Lower leg skin (tissue), 4 donors: ENCODE data around the gene SLC6A13. TPM values are rescaled to one million over a fixed set of nuclear protein-coding genes. Genes with fewer than 3 reads are reported as not detected.

ENCODE experiments used
- DNase-seq, 2 donors: peaks; one replicate each; pipeline ENCODE4 v3.0.0-alpha.2; 2019; ENCODE audit warnings: low spot score in 2 of 2
- H3K4me3 ChIP-seq: fragments of 200-600 bp; sonication (generic); 2 replicates; pipeline ENCODE4 v1.5.1; 2017; ENCODE audit warnings: mild to moderate bottlenecking, low read depth; ENCODE audit not compliant: poor library complexity, severe bottlenecking
- POLR2A ChIP-seq, 2 donors: fragments of 450-650 bp; IDR thresholded peaks; one replicate each; pipeline ENCODE4 v1.6.1; 2016 to 2017; ENCODE audit warnings: antibody characterized with exemption in 2 of 2, mild to moderate bottlenecking in 1 of 2, moderate library complexity in 1 of 2
- WGBS, 2 donors: methylation state at CpG; one replicate each; pipeline ENCODE4 v1.1.5; 2018; 5-methylcytosine and 5-hydroxymethylcytosine counted together
- intact Hi-C: fragments of 100-400 bp; cut with DNase I; formaldehyde crosslinking; loops from one replicate; pipeline ENCODE4 v1.15.0; 2023; ENCODE audit warnings: low total_unique reads
- total RNA-seq, 4 donors: library from RNA; depleted of rRNA; stranded (reverse); fragments of >200 nt; gene quantifications; one replicate each; pipeline ENCODE4 v1.1.0, GENCODE V29; 2016
- TF ChIP-seq, protein P1 (sequence below), 3 donors: fragments of 450-650 bp; IDR thresholded peaks; one replicate each; pipeline ENCODE4 v1.5.1; 2016; ENCODE audit warnings: antibody characterized with exemption in 3 of 3, mild to moderate bottlenecking in 3 of 3, moderate library complexity in 2 of 3

Gene SLC6A13
- total RNA-seq, 4 donors from 2014 or later, result not detected

DNA sequence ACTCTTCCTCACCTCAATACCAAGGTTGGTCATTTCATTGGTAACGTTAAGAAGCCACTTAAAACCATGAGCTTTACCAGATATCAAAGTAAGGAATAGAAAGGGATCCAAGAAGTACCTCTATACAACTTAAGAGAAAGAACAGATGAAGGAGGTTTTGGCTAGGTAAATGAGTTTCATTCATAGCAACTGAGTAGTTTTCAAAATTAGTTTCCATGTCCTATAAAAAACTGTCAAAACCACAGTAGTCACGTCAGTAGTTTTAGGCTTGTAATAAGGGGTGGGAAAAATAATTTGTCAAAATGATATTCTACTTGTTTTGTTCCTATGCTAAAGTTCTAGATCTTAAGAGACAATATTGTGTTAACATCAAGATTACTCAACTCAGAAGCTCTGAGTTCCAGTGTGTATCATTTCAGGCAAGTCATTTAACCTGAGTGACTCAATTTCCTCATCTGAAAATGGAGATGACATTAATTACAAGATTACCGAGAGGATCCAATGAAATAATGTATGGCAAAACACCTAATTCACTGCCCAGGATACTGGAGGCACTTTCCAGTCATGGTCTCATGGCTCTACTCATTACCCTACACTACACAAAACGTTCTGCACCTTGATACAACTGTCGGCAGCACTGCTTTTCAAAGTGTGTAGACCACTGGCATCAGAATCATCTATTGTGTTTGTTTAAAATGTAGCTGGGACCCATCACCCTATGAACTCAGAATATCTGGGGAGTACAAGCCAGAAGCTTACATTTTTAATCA, 24.1 kb upstream of the SLC6A13 start:
- TF ChIP-seq, protein P1, sequence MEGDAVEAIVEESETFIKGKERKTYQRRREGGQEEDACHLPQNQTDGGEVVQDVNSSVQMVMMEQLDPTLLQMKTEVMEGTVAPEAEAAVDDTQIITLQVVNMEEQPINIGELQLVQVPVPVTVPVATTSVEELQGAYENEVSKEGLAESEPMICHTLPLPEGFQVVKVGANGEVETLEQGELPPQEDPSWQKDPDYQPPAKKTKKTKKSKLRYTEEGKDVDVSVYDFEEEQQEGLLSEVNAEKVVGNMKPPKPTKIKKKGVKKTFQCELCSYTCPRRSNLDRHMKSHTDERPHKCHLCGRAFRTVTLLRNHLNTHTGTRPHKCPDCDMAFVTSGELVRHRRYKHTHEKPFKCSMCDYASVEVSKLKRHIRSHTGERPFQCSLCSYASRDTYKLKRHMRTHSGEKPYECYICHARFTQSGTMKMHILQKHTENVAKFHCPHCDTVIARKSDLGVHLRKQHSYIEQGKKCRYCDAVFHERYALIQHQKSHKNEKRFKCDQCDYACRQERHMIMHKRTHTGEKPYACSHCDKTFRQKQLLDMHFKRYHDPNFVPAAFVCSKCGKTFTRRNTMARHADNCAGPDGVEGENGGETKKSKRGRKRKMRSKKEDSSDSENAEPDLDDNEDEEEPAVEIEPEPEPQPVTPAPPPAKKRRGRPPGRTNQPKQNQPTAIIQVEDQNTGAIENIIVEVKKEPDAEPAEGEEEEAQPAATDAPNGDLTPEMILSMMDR (IDR thresholded peaks at IDR 0.05), result no peak
- TF ChIP-seq POLR2A (IDR thresholded peaks at IDR 0.05), result no peak
- intact Hi-C loops, result no loop called here
- no peak for DNase-seq
- H3K4me3 ChIP-seq, result no peak overlapping the region
- 91 to 93% methylated on average over 5 of the region's 5 CpGs for WGBS, 2 donors

- intact Hi-C loops, result no loop called here
- 94 to 97% methylated on average over 5 of the region's 5 CpGs for WGBS, 2 donors
- TF ChIP-seq, protein P1 (IDR thresholded peaks at IDR 0.05), result no peak
- TF ChIP-seq POLR2A (IDR thresholded peaks at IDR 0.05), result no peak
Observed at GRCh38 chr12:278046-278445, 15.4 kb upstream of the SLC6A13 start.

GRCh38 chr12:275812-276211, 13.2 kb upstream of the SLC6A13 start:
- TF ChIP-seq, protein P1 (IDR thresholded peaks at IDR 0.05), result no peak
- no peak for TF ChIP-seq POLR2A (IDR thresholded peaks at IDR 0.05)
- WGBS, 2 donors, result 66 to 67% methylated on average over 6 of the region's 6 CpGs
- intact Hi-C loops, result no loop called here

More at GRCh38 chr12:278046-278445, 15.4 kb upstream of the SLC6A13 start:
- H3K4me3 ChIP-seq, result no peak overlapping the region
- DNase-seq, result no peak

GRCh38 chr12:273382-273781, 10.7 kb upstream of the SLC6A13 start:
- WGBS, 2 donors, result 51 to 65% methylated on average over 3 of the region's 3 CpGs
- DNase-seq, result no peak
- TF ChIP-seq POLR2A (IDR thresholded peaks at IDR 0.05), result no peak
- TF ChIP-seq, protein P1 (IDR thresholded peaks at IDR 0.05), result no peak
- no peak overlapping the region for H3K4me3 ChIP-seq
- intact Hi-C loops, result no loop called here

More at GRCh38 chr12:275812-276211, 13.2 kb upstream of the SLC6A13 start:
- no peak overlapping the region for H3K4me3 ChIP-seq
- DNase-seq, result no peak

DNA sequence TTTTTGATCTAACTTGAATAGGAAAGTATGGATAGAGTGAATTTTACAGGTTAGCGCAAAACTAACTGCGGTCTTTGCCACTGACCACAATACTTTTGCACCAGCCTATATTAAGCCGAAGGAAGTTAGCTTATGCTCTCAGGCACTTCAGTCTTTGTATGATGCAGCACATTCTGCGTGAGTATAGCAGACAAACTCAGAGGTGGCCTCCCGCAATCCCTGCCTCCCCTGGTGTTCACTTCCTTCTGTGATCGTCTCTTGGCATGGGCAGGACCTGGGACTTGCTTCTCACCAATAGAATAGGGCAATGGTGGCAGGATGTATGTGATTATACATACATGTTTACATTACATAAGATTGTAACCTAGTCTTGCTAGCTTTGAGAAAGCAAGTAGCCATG, 10.3 kb upstream of the SLC6A13 start:
- no peak overlapping the region for H3K4me3 ChIP-seq
- 83 to 88% methylated on average over 6 of the region's 6 CpGs for WGBS, 2 donors
- no peak for DNase-seq
- intact Hi-C loops, result no loop called here
- TF ChIP-seq, protein P1 (IDR thresholded peaks at IDR 0.05), result no peak
- TF ChIP-seq POLR2A (IDR thresholded peaks at IDR 0.05), result no peak
